Measurements from ENCODE around the gene COL23A1. TPM values are rescaled to one million over a fixed set of nuclear protein-coding genes. Genes with fewer than 3 reads are reported as not detected.

Gene COL23A1
- total and polyA plus RNA-seq, 2 donors (not counting 1 experiment from before 2014, with no cell fraction given): not detected

DNA sequence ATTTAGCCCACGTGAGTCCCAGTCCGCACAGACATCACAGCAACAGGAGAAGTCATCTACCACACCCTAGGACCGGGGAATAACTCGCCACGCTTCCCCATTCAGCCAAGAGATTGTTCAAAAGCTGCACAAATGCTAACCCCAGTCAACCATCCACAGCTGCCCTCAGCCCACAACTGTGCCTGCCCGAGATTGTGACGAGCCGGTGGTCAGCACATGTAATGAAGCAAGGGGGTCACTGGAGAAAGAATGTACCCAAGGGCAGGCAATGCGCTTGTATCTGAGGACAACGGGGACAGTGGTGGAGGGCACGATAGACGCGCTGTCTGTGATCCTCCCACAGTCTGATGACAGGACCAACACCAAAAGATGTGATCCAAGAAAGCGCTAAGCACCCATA, 67.8 kb downstream of the COL23A1 start:
- H3K9me3 ChIP-seq (ENCODE audit: control insufficient read depth, insufficient read depth, low read depth, low read length): no peaks in the 10 kb centered on the region
- no peaks in the 10 kb centered on the region for H3K27me3 ChIP-seq (ENCODE audit: control insufficient read depth, insufficient read depth, low read length)
- H3K4me3 ChIP-seq (replicated peaks in 1 of 4; ENCODE audit: control extremely low read depth in 1 of 4, insufficient read depth in 1 of 4, low read depth in 3 of 4, low read length in 4 of 4): no peak overlapping the region
- H3K27ac ChIP-seq (ENCODE audit: insufficient read depth, low read length): no peak overlapping the region
- H3K9ac ChIP-seq (ENCODE audit: insufficient read depth, low read length): no peak overlapping the region
- no peak for TF ChIP-seq CTCF (conservative IDR thresholded peaks at IDR 0.05 in 1 of 2, IDR thresholded peaks at IDR 0.05 in 1 of 2; ENCODE audit: low read depth in 1 of 2, low read length in 2 of 2)
- TF ChIP-seq EZH2 (IDR thresholded peaks at IDR 0.05; ENCODE audit: low read length, missing control alignments): no peak
- H3K4me2 ChIP-seq (ENCODE audit: extremely low read depth, insufficient read depth, low read length): no peak overlapping the region
- H3K36me3 ChIP-seq (ENCODE audit: control insufficient read depth, insufficient read depth, low read length): no peaks in the 10 kb centered on the region
- no peak overlapping the region for H2AFZ ChIP-seq (ENCODE audit: low read length)
- no peaks in the 10 kb centered on the region for H4K20me1 ChIP-seq (ENCODE audit: control insufficient read depth, extremely low read depth, insufficient read depth, low read length)
- DNase-seq (ENCODE audit: low read depth in 2 of 2): no peak
- H3K79me2 ChIP-seq (ENCODE audit: control insufficient read depth, insufficient read depth, low read length): no peaks in the 10 kb centered on the region
- no peaks in the 10 kb centered on the region for H3K4me1 ChIP-seq (ENCODE audit: control insufficient read depth, extremely low read depth, insufficient read depth, low read length)

GRCh38 chr5:178520851-178521250, 69.3 kb downstream of the COL23A1 start:
- Histone ChIP-seq H3K4me2 (ENCODE audit: extremely low read depth, insufficient read depth, low read length) (no peak overlapping the region), H3K9me3 (ENCODE audit: control insufficient read depth, insufficient read depth, low read depth, low read length) (no peaks in the 10 kb centered on the region)
- TF ChIP-seq CTCF (conservative IDR thresholded peaks at IDR 0.05 in 1 of 2, IDR thresholded peaks at IDR 0.05 in 1 of 2; ENCODE audit: low read depth in 1 of 2, low read length in 2 of 2) (no peak), EZH2 (IDR thresholded peaks at IDR 0.05; ENCODE audit: low read length, missing control alignments) (no peak)

GRCh38 chr5:178519804-178520203, 70.4 kb downstream of the COL23A1 start:
- Histone ChIP-seq H3K27ac (ENCODE audit: insufficient read depth, low read length) (no peak overlapping the region), H3K79me2 (ENCODE audit: control insufficient read depth, insufficient read depth, low read length) (no peaks in the 10 kb centered on the region), H2AFZ (ENCODE audit: low read length) (no peak overlapping the region), H3K9ac (ENCODE audit: insufficient read depth, low read length) (no peak overlapping the region), H3K4me1 (ENCODE audit: control insufficient read depth, extremely low read depth, insufficient read depth, low read length) (no peaks in the 10 kb centered on the region), H3K36me3 (ENCODE audit: control insufficient read depth, insufficient read depth, low read length) (no peaks in the 10 kb centered on the region), H3K4me2 (ENCODE audit: extremely low read depth, insufficient read depth, low read length) (no peak overlapping the region), H3K4me3 (replicated peaks in 1 of 4; ENCODE audit: control extremely low read depth in 1 of 4, insufficient read depth in 1 of 4, low read depth in 3 of 4, low read length in 4 of 4) (no peak overlapping the region), H4K20me1 (ENCODE audit: control insufficient read depth, extremely low read depth, insufficient read depth, low read length) (no peaks in the 10 kb centered on the region), H3K9me3 (ENCODE audit: control insufficient read depth, insufficient read depth, low read depth, low read length) (no peaks in the 10 kb centered on the region), H3K27me3 (ENCODE audit: control insufficient read depth, insufficient read depth, low read length) (no peaks in the 10 kb centered on the region)
- TF ChIP-seq CTCF (conservative IDR thresholded peaks at IDR 0.05 in 1 of 2, IDR thresholded peaks at IDR 0.05 in 1 of 2; ENCODE audit: low read depth in 1 of 2, low read length in 2 of 2) (no peak), EZH2 (IDR thresholded peaks at IDR 0.05; ENCODE audit: low read length, missing control alignments) (no peak)
- DNase-seq (ENCODE audit: low read depth in 2 of 2): no peak

More at GRCh38 chr5:178520851-178521250, 69.3 kb downstream of the COL23A1 start:
- H3K36me3 ChIP-seq (ENCODE audit: control insufficient read depth, insufficient read depth, low read length): no peaks in the 10 kb centered on the region
- no peak overlapping the region for H3K9ac ChIP-seq (ENCODE audit: insufficient read depth, low read length)
- H3K27me3 ChIP-seq (ENCODE audit: control insufficient read depth, insufficient read depth, low read length): no peaks in the 10 kb centered on the region
- no peak overlapping the region for H3K4me3 ChIP-seq (replicated peaks in 1 of 4; ENCODE audit: control extremely low read depth in 1 of 4, insufficient read depth in 1 of 4, low read depth in 3 of 4, low read length in 4 of 4)
- no peaks in the 10 kb centered on the region for H4K20me1 ChIP-seq (ENCODE audit: control insufficient read depth, extremely low read depth, insufficient read depth, low read length)
- H2AFZ ChIP-seq (ENCODE audit: low read length): no peak overlapping the region
- H3K4me1 ChIP-seq (ENCODE audit: control insufficient read depth, extremely low read depth, insufficient read depth, low read length): no peaks in the 10 kb centered on the region
- no peaks in the 10 kb centered on the region for H3K79me2 ChIP-seq (ENCODE audit: control insufficient read depth, insufficient read depth, low read length)
- no peak overlapping the region for H3K27ac ChIP-seq (ENCODE audit: insufficient read depth, low read length)
- no peak for DNase-seq (ENCODE audit: low read depth in 2 of 2)

All from fibroblast of lung (primary cell).